GM23248 (cell line): ENCODE data around the gene GCHFR.

Experiments
- EZH2 ChIP-seq: fragments of 200-600 bp; sonication (generic); IDR thresholded peaks from 2 replicates; pipeline ENCODE4 v1.6.1; 2018; ENCODE audit warnings: antibody characterized with exemption, mild to moderate bottlenecking; ENCODE audit not compliant: insufficient read depth, poor library complexity, severe bottlenecking
- EZH2phosphoT487 ChIP-seq: fragments of 200-600 bp; sonication (generic); IDR thresholded peaks from 2 replicates; pipeline ENCODE4 v1.6.1; 2018; ENCODE audit warnings: antibody characterized with exemption, moderate library complexity, mild to moderate bottlenecking, low read depth; ENCODE audit not compliant: insufficient read depth

DNA sequence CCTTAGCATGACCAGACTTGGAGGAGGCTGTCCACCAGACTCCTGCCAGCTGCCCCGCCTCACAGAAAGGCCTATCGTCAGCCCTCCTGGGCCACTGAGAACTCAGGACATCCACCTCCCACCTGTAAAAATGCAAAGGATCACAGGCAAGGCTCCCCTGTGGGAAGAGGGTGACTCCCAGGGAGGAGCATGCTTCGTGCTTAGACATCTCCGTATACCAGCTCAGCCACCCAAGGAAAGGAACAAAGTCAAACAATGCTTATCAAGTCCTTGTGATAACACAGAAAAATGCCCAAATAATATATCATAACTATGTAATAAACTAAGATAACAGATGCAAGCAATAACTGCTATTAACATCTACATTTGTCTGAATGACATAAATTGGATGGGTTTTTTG, 13.0 kb upstream of the GCHFR start:
- TF ChIP-seq EZH2 (no peak), EZH2phosphoT487 (no peak)
